Heart left ventricle (tissue), 13 donors: ENCODE data around the gene LIN28B.
A peak's percentile ranks its signal among the peaks of the same experiment; 100 is the strongest.

Source experiments
- POLR2A ChIP-seq, 2 donors: fragments of 450-650 bp; IDR thresholded peaks; one replicate each; pipeline ENCODE4 v1.6.1; 2017; ENCODE audit warnings: antibody characterized with exemption in 2 of 2, mild to moderate bottlenecking in 2 of 2, moderate library complexity in 2 of 2
- TF ChIP-seq, protein P1 (sequence below), 12 donors: fragments of 200-600 bp; sonication (generic) in 4 of 12; IDR thresholded peaks; one replicate each; pipeline versions ENCODE4 v1.5.0 to v1.8.0; 2018 to 2022; ENCODE audit warnings: antibody characterized with exemption in 12 of 12, mild to moderate bottlenecking in 5 of 12
- donor health status: ischemic (EF 13 %, LVEDD 7.1; RV severe dilation, severe dysfunction).
- donor health status: DM: no; HTN: yes; CAD: no.
- donor health status: DM: no; HTN: no; CAD: no.
- donor health status: ischemic (EF 25% LVEDD 6.9; RV normal size, moderate dysfunction).
- donor health status: ischemic (EF 25% LVEDD 5.7; RV mildly dilated, moderate dysfunction).
- donor health status: ischemic (EF 35%, LVEDD 5.7; RV mildly dilated, moderate dysfunction).
- donor health status: nonischemic (EF 11% LVEDD 7.7; RV severe dilation, severe dysfunction).
- donor health status: DM: yes; HTN: yes; CAD: no.
- donor health status: PGD.
- donor health status: ischemic (EF 29% LVEDD 5.4; RV normal size, mild dysfunction).
- donor health status: nonischemic (EF 23%, LVEDD 6.1; RV moderate dilation, normal function).

DNA sequence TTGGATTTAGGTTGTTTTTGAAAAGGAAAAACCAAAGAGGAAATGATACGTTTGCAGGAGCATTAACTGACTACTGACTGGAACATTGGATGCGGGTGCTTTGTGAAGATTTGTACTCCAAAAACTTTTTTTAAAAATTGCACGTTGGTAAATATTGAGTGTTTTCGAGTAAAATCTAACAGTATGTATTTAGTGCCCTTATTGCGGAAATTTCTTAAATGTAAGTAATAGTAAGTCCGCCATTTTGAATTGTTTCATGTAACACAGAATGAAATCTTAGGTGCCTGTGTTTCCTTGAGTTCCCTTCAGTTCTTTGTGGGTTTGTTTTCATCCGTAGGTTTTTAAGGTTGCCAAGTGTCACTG lies 15.2 kb upstream of the LIN28B start:
- TF ChIP-seq, protein P1, sequence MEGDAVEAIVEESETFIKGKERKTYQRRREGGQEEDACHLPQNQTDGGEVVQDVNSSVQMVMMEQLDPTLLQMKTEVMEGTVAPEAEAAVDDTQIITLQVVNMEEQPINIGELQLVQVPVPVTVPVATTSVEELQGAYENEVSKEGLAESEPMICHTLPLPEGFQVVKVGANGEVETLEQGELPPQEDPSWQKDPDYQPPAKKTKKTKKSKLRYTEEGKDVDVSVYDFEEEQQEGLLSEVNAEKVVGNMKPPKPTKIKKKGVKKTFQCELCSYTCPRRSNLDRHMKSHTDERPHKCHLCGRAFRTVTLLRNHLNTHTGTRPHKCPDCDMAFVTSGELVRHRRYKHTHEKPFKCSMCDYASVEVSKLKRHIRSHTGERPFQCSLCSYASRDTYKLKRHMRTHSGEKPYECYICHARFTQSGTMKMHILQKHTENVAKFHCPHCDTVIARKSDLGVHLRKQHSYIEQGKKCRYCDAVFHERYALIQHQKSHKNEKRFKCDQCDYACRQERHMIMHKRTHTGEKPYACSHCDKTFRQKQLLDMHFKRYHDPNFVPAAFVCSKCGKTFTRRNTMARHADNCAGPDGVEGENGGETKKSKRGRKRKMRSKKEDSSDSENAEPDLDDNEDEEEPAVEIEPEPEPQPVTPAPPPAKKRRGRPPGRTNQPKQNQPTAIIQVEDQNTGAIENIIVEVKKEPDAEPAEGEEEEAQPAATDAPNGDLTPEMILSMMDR (IDR thresholded peaks at IDR 0.05): peak in 1 of 12 donors; percentile 4
- TF ChIP-seq POLR2A (IDR thresholded peaks at IDR 0.05): no peak
